Mucosa of rectum (tissue), 2 donors: Measurements from ENCODE around the gene VGLL4.
"Not testable (repeated sequence)": the region's sequence is repeated elsewhere in the genome, so short reads cannot be mapped to it uniquely, and the experiment has no call there.

ENCODE experiments used
- H3K27ac ChIP-seq, 2 donors: one replicate each; pipeline ENCODE4 v1.7.0; 2013; ENCODE audit warnings: inconsistent platforms in 2 of 2, low read depth in 2 of 2, low read length in 2 of 2
- H3K27me3 ChIP-seq, 2 donors: one replicate each; pipeline ENCODE4 v1.7.0; 2013; ENCODE audit warnings: low read length in 2 of 2; ENCODE audit not compliant: control insufficient read depth in 2 of 2, insufficient read depth in 2 of 2
- H3K36me3 ChIP-seq, 2 donors: one replicate each; pipeline ENCODE4 v1.7.0; 2013; ENCODE audit warnings: low read length in 2 of 2; ENCODE audit not compliant: control insufficient read depth in 2 of 2, insufficient read depth in 2 of 2
- H3K4me1 ChIP-seq, 2 donors: one replicate each; pipeline ENCODE4 v1.7.0; 2013; ENCODE audit warnings: low read length in 2 of 2, mild to moderate bottlenecking in 1 of 2; ENCODE audit not compliant: control insufficient read depth in 2 of 2, insufficient read depth in 2 of 2
- H3K4me3 ChIP-seq, 2 donors: one replicate each; pipeline ENCODE4 v1.7.0; 2013; ENCODE audit warnings: low read length in 2 of 2
- H3K9ac ChIP-seq, 2 donors: one replicate each; pipeline ENCODE4 v1.7.0; 2013; ENCODE audit warnings: low read length in 2 of 2, low read depth in 1 of 2, mild to moderate bottlenecking in 1 of 2
- H3K9me3 ChIP-seq, 2 donors: one replicate each; pipeline ENCODE4 v1.7.0; 2013; ENCODE audit warnings: low read length in 2 of 2; ENCODE audit not compliant: control insufficient read depth in 2 of 2
- donor health status: healthy.
- donor health status: Normal muscosa, but diverticular disease.

The VGLL4 gene

GRCh38 chr3:11536132-11536935, 107.4 kb downstream of the VGLL4 start:
- H3K27ac ChIP-seq, result no peak overlapping the region
- no peak overlapping the region for H3K9ac ChIP-seq
- H3K9me3 ChIP-seq, result no peaks in the 10 kb centered on the region
- no peaks in the 10 kb centered on the region for H3K36me3 ChIP-seq
- no peak overlapping the region for H3K4me3 ChIP-seq
- no peaks in the 10 kb centered on the region for H3K4me1 ChIP-seq
- no peaks in the 10 kb centered on the region for H3K27me3 ChIP-seq

GRCh38 chr3:11535243-11535960, 108.3 kb downstream of the VGLL4 start:
- no peaks in the 10 kb centered on the region for H3K36me3 ChIP-seq
- H3K9me3 ChIP-seq, result no peaks in the 10 kb centered on the region
- no peak overlapping the region for H3K9ac ChIP-seq
- H3K4me3 ChIP-seq, result no peak overlapping the region
- no peaks in the 10 kb centered on the region for H3K4me1 ChIP-seq
- H3K27me3 ChIP-seq, result no peaks in the 10 kb centered on the region
- H3K27ac ChIP-seq, result no peak overlapping the region

GRCh38 chr3:11534793-11535101, 109.0 kb downstream of the VGLL4 start:
- H3K4me1 ChIP-seq, result no peaks in the 10 kb centered on the region
- no peaks in the 10 kb centered on the region for H3K9me3 ChIP-seq
- no peak overlapping the region for H3K27ac ChIP-seq
- no peaks in the 10 kb centered on the region for H3K27me3 ChIP-seq
- H3K4me3 ChIP-seq, result no peak overlapping the region
- no peak overlapping the region for H3K9ac ChIP-seq
- H3K36me3 ChIP-seq, result no peaks in the 10 kb centered on the region

- Histone ChIP-seq H3K4me3 (no peak overlapping the region), H3K9ac (no peak overlapping the region), H3K36me3 (no peaks in the 10 kb centered on the region), H3K9me3 (no peaks in the 10 kb centered on the region), H3K27ac (no peak overlapping the region), H3K27me3 (no peaks in the 10 kb centered on the region), H3K4me1 (no peaks in the 10 kb centered on the region)
These were observed 109.5 kb downstream of the VGLL4 start for GRCh38 chr3:11534011-11534792.

GRCh38 chr3:11532931-11533391, 110.8 kb downstream of the VGLL4 start:
- Histone ChIP-seq H3K4me3 (no peak overlapping the region), H3K4me1 (no peaks in the 10 kb centered on the region), H3K27ac (no peak overlapping the region), H3K27me3 (no peaks in the 10 kb centered on the region), H3K9ac (no peak overlapping the region), H3K9me3 (no peaks in the 10 kb centered on the region), H3K36me3 (no peaks in the 10 kb centered on the region)

- H3K27me3 ChIP-seq, result no peaks in the 10 kb centered on the region
- H3K4me3 ChIP-seq, result no peak overlapping the region
- H3K9me3 ChIP-seq, result no peaks in the 10 kb centered on the region
- no peak overlapping the region for H3K9ac ChIP-seq
- H3K36me3 ChIP-seq, result no peaks in the 10 kb centered on the region
- H3K27ac ChIP-seq, result no peak overlapping the region
- no peaks in the 10 kb centered on the region for H3K4me1 ChIP-seq
These were observed 113.5 kb downstream of the VGLL4 start for GRCh38 chr3:11530153-11530721.

- Histone ChIP-seq H3K9me3 (no peaks in the 10 kb centered on the region), H3K9ac (no peak overlapping the region), H3K36me3 (no peaks in the 10 kb centered on the region), H3K4me3 (no peak overlapping the region), H3K27ac (no peak overlapping the region), H3K27me3 (no peaks in the 10 kb centered on the region), H3K4me1 (no peaks in the 10 kb centered on the region)
These were observed 114.4 kb downstream of the VGLL4 start for GRCh38 chr3:11529281-11529680.

- not testable (repeated sequence) for H3K9me3 ChIP-seq, H3K9ac ChIP-seq, H3K27me3 ChIP-seq, H3K36me3 ChIP-seq, H3K27ac ChIP-seq, H3K4me3 ChIP-seq, H3K4me1 ChIP-seq
These were observed 117.6 kb downstream of the VGLL4 start for GRCh38 chr3:11526121-11526520.

GRCh38 chr3:11523572-11524101, 120.1 kb downstream of the VGLL4 start:
- H3K4me3 ChIP-seq, result no peak overlapping the region
- H3K4me1 ChIP-seq, result no peaks in the 10 kb centered on the region
- no peak overlapping the region for H3K9ac ChIP-seq
- no peaks in the 10 kb centered on the region for H3K9me3 ChIP-seq
- no peak overlapping the region for H3K27ac ChIP-seq
- no peaks in the 10 kb centered on the region for H3K27me3 ChIP-seq
- H3K36me3 ChIP-seq, result no peaks in the 10 kb centered on the region
